Liver (tissue), 3 donors: ENCODE data around the gene PANK2.

Experiments
- EGR1 ChIP-seq, 2 donors: IDR thresholded peaks; 2 replicates each; pipeline ENCODE4 v1.6.1; 2016 to 2018; ENCODE audit warnings: antibody characterized with exemption in 2 of 2, low read depth in 2 of 2
- JUND ChIP-seq, 2 donors: IDR thresholded peaks; 2 replicates each; pipeline ENCODE4 v1.6.1; 2016; ENCODE audit warnings: antibody characterized with exemption in 2 of 2
- RAD21 ChIP-seq, 2 donors: IDR thresholded peaks; 2 replicates each; pipeline ENCODE4 v1.6.1; 2016; ENCODE audit warnings: antibody characterized with exemption in 2 of 2, mild to moderate bottlenecking in 2 of 2
- RXRA ChIP-seq, 2 donors: IDR thresholded peaks; 2 replicates each; pipeline ENCODE4 v1.6.1; 2017 to 2018; ENCODE audit warnings: antibody characterized with exemption in 2 of 2, mild to moderate bottlenecking in 1 of 2
- SP1 ChIP-seq: IDR thresholded peaks from 2 replicates; pipeline ENCODE4 v1.6.1; 2018; ENCODE audit warnings: antibody characterized with exemption, mild to moderate bottlenecking
- TAF1 ChIP-seq: conservative IDR thresholded peaks from 2 replicates; pipeline ENCODE4 v1.6.1; 2016; ENCODE audit warnings: antibody characterized with exemption, mild to moderate bottlenecking
- TF ChIP-seq, protein P1 (sequence below): fragments of 150-350 bp; IDR thresholded peaks from 2 replicates; pipeline ENCODE4 v1.5.1; 2017; ENCODE audit warnings: improper control_type of control experiment, low read depth, low read length; ENCODE audit not compliant: missing input control
- TF ChIP-seq, protein P2 (sequence below): IDR thresholded peaks from 2 replicates; pipeline ENCODE4 v1.6.1; 2016; ENCODE audit warnings: antibody characterized with exemption
- TF ChIP-seq, protein P3 (sequence below): IDR thresholded peaks from 2 replicates; pipeline ENCODE4 v1.6.1; 2016; ENCODE audit warnings: antibody characterized with exemption
- TF ChIP-seq, protein P4 (sequence below): IDR thresholded peaks from 2 replicates; pipeline ENCODE4 v1.6.1; 2016; ENCODE audit warnings: antibody characterized with exemption, mild to moderate bottlenecking
- TF ChIP-seq, protein P5 (sequence below): IDR thresholded peaks from 2 replicates; pipeline ENCODE4 v1.6.1; 2016; ENCODE audit warnings: antibody characterized with exemption
- donor health status: healthy.
- donor health status: healthy.

DNA sequence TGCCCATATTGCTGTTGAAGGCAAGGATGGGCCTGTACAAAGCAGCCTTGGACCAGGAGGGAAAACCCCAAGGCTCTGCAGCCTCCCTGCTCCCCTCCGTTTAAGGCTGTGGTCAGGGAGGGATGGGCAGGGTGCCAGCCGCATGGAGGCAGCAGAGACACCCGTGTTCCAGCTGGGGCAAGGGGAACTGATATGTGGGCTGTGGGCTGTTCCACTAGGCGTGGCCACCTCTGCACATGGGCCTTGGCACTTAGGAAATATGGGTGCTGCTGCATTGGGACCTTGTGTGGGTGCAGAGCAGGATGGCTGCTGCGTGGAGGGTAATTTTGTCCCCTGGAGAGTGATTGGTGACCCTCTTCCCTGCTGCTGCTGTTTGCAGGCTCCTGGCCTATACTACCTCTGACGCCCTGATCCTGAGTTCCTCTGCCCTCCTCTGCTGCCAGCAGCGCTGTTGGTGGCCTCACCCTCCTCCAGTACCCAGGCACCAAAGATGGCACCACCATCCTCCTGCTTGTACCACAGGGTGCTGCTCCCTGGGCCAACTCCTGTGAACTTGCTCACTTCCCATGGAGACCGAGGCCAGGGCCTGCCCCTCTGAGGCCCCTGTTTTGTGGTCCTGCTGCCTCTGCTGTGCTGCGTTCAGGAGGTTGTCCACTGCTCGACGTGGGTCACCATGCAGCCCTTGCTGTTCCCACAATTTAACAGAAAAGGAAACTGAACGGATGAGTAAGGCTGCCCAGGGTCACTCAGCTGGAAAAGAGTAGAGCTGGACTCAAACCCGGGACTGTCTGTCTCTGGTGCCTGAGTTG is 35.3 kb downstream of the PANK2 start:
- TF ChIP-seq, protein P1, sequence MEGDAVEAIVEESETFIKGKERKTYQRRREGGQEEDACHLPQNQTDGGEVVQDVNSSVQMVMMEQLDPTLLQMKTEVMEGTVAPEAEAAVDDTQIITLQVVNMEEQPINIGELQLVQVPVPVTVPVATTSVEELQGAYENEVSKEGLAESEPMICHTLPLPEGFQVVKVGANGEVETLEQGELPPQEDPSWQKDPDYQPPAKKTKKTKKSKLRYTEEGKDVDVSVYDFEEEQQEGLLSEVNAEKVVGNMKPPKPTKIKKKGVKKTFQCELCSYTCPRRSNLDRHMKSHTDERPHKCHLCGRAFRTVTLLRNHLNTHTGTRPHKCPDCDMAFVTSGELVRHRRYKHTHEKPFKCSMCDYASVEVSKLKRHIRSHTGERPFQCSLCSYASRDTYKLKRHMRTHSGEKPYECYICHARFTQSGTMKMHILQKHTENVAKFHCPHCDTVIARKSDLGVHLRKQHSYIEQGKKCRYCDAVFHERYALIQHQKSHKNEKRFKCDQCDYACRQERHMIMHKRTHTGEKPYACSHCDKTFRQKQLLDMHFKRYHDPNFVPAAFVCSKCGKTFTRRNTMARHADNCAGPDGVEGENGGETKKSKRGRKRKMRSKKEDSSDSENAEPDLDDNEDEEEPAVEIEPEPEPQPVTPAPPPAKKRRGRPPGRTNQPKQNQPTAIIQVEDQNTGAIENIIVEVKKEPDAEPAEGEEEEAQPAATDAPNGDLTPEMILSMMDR: no peak
- no peak for TF ChIP-seq EGR1 (IDR thresholded peaks at IDR 0.05; ENCODE audit: low read depth in 2 of 2)
- TF ChIP-seq, protein P2, sequence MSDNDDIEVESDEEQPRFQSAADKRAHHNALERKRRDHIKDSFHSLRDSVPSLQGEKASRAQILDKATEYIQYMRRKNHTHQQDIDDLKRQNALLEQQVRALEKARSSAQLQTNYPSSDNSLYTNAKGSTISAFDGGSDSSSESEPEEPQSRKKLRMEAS: no peak
- TF ChIP-seq JUND (IDR thresholded peaks at IDR 0.05): no peak
- no peak for TF ChIP-seq RAD21 (IDR thresholded peaks at IDR 0.05)
- no peak for TF ChIP-seq SP1
- no peak for TF ChIP-seq TAF1
- no peak for TF ChIP-seq RXRA (IDR thresholded peaks at IDR 0.05)
- TF ChIP-seq, protein P3, sequence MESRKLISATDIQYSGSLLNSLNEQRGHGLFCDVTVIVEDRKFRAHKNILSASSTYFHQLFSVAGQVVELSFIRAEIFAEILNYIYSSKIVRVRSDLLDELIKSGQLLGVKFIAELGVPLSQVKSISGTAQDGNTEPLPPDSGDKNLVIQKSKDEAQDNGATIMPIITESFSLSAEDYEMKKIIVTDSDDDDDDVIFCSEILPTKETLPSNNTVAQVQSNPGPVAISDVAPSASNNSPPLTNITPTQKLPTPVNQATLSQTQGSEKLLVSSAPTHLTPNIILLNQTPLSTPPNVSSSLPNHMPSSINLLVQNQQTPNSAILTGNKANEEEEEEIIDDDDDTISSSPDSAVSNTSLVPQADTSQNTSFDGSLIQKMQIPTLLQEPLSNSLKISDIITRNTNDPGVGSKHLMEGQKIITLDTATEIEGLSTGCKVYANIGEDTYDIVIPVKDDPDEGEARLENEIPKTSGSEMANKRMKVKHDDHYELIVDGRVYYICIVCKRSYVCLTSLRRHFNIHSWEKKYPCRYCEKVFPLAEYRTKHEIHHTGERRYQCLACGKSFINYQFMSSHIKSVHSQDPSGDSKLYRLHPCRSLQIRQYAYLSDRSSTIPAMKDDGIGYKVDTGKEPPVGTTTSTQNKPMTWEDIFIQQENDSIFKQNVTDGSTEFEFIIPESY: no peak
- TF ChIP-seq, protein P4, sequence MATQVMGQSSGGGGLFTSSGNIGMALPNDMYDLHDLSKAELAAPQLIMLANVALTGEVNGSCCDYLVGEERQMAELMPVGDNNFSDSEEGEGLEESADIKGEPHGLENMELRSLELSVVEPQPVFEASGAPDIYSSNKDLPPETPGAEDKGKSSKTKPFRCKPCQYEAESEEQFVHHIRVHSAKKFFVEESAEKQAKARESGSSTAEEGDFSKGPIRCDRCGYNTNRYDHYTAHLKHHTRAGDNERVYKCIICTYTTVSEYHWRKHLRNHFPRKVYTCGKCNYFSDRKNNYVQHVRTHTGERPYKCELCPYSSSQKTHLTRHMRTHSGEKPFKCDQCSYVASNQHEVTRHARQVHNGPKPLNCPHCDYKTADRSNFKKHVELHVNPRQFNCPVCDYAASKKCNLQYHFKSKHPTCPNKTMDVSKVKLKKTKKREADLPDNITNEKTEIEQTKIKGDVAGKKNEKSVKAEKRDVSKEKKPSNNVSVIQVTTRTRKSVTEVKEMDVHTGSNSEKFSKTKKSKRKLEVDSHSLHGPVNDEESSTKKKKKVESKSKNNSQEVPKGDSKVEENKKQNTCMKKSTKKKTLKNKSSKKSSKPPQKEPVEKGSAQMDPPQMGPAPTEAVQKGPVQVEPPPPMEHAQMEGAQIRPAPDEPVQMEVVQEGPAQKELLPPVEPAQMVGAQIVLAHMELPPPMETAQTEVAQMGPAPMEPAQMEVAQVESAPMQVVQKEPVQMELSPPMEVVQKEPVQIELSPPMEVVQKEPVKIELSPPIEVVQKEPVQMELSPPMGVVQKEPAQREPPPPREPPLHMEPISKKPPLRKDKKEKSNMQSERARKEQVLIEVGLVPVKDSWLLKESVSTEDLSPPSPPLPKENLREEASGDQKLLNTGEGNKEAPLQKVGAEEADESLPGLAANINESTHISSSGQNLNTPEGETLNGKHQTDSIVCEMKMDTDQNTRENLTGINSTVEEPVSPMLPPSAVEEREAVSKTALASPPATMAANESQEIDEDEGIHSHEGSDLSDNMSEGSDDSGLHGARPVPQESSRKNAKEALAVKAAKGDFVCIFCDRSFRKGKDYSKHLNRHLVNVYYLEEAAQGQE: no peak
- TF ChIP-seq, protein P5, sequence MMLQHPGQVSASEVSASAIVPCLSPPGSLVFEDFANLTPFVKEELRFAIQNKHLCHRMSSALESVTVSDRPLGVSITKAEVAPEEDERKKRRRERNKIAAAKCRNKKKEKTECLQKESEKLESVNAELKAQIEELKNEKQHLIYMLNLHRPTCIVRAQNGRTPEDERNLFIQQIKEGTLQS: no peak
